ENCODE data around the gene PIP5KL1.
A peak's percentile ranks its signal among the peaks of the same experiment; 100 is the strongest.

The PIP5KL1 gene

GRCh38 chr9:127930231-127931091 is at the start of gene PIP5KL1:
Gene PIP5KL1 (minus strand): TSS chr9:127930777. CDS start chr9:127930752, 25 bp downstream.
- DNase-seq (ENCODE audit: low read depth, low spot score): peak; percentile 68

GRCh38 chr9:127980060-127980705 is 49.6 kb upstream of the PIP5KL1 start:
- DNase-seq (ENCODE audit: low read depth, low spot score): no peak

- DNase-seq (ENCODE audit: low read depth, low spot score): no peak
Measured at GRCh38 chr9:127979333-127980059, 48.9 kb upstream of the PIP5KL1 start.

GRCh38 chr9:127979015-127979332 is 48.4 kb upstream of the PIP5KL1 start:
- no peak for DNase-seq (ENCODE audit: low read depth, low spot score)

GRCh38 chr9:127977884-127978647 is 47.5 kb upstream of the PIP5KL1 start:
- no peak for DNase-seq (ENCODE audit: low read depth, low spot score)

- no peak for DNase-seq (ENCODE audit: low read depth, low spot score)
Measured at GRCh38 chr9:127977009-127977883, 46.7 kb upstream of the PIP5KL1 start.

- no peak for DNase-seq (ENCODE audit: low read depth, low spot score)
Measured at GRCh38 chr9:127976498-127976897, 45.9 kb upstream of the PIP5KL1 start.

GRCh38 chr9:127975376-127976315 is 45.1 kb upstream of the PIP5KL1 start:
- DNase-seq (ENCODE audit: low read depth, low spot score): no peak

GRCh38 chr9:127974769-127975261 is 44.2 kb upstream of the PIP5KL1 start:
- no peak for DNase-seq (ENCODE audit: low read depth, low spot score)

GRCh38 chr9:127974001-127974768 is 43.6 kb upstream of the PIP5KL1 start:
- DNase-seq (ENCODE audit: low read depth, low spot score): no peak

GRCh38 chr9:127973169-127974000 is 42.8 kb upstream of the PIP5KL1 start:
- DNase-seq (ENCODE audit: low read depth, low spot score): no peak

GRCh38 chr9:127972236-127972871 is 41.8 kb upstream of the PIP5KL1 start:
- no peak for DNase-seq (ENCODE audit: low read depth, low spot score)

- no peak for DNase-seq (ENCODE audit: low read depth, low spot score)
Measured at GRCh38 chr9:127971357-127972235, 41.0 kb upstream of the PIP5KL1 start.

- DNase-seq (ENCODE audit: low read depth, low spot score): no peak
Measured at GRCh38 chr9:127970401-127971313, 40.1 kb upstream of the PIP5KL1 start.

- DNase-seq (ENCODE audit: low read depth, low spot score): no peak
Measured at GRCh38 chr9:127968700-127969383, 38.3 kb upstream of the PIP5KL1 start.

Measured in smooth muscle cell of the brain vasculature (primary cell).